ENCODE results near the gene EVL. TPM values are rescaled to one million over a fixed set of nuclear protein-coding genes. Genes with fewer than 3 reads are reported as not detected.

Gene EVL
- total and polyA plus RNA-seq, 2 of the 8 experiments (the other 6 are each of a cell fraction or from before 2014, with no cell fraction given): 30.7 to 64.6 TPM

DNA sequence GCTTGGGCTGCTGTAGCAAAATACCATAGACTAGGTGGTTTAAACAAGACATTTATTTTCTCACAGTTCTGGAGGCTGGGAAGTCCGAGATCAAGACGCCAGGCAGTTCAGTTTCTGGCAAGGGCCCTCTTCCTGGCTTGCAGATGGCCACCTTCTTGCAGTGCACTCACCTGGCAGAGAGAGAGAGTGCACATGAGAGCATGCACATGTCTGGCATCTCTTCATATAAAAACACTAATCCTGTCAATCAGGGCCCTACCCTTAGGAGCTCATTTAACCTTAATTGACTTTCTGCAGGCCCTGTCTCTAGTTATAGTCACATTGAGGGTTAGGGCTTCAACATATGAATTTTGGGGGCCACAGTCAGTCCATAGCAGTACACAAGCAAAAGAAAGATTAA is 12.4 kb upstream of the EVL start (continued):
- TF ChIP-seq ZNF274 (IDR thresholded peaks at IDR 0.05; ENCODE audit: borderline replicate concordance, extremely low read depth, low read length) (no peak), JUN (IDR thresholded peaks at IDR 0.05; ENCODE audit: low read depth, low read length) (no peak), EZH2 (IDR thresholded peaks at IDR 0.05; ENCODE audit: low read depth, low read length, severe bottlenecking) (no peak), TBP (IDR thresholded peaks at IDR 0.05; ENCODE audit: low read depth, low read length) (no peak), MAFK (IDR thresholded peaks at IDR 0.05; ENCODE audit: low read depth, low read length) (no peak), RXRA (IDR thresholded peaks at IDR 0.05; ENCODE audit: insufficient read depth, low read depth, low read length) (no peak), YY1 (IDR thresholded peaks at IDR 0.05; ENCODE audit: low read depth, low read length) (no peak), SIRT6 (IDR thresholded peaks at IDR 0.05; ENCODE audit: low read length) (no peak), GABPA (IDR thresholded peaks at IDR 0.05; ENCODE audit: borderline replicate concordance, insufficient read depth, low read length) (no peak), POU5F1 (IDR thresholded peaks at IDR 0.05; ENCODE audit: low read depth, low read length) (no peak)

Data from H1 (cell line).